Measurements from ENCODE around the gene GTSE1.

DNA sequence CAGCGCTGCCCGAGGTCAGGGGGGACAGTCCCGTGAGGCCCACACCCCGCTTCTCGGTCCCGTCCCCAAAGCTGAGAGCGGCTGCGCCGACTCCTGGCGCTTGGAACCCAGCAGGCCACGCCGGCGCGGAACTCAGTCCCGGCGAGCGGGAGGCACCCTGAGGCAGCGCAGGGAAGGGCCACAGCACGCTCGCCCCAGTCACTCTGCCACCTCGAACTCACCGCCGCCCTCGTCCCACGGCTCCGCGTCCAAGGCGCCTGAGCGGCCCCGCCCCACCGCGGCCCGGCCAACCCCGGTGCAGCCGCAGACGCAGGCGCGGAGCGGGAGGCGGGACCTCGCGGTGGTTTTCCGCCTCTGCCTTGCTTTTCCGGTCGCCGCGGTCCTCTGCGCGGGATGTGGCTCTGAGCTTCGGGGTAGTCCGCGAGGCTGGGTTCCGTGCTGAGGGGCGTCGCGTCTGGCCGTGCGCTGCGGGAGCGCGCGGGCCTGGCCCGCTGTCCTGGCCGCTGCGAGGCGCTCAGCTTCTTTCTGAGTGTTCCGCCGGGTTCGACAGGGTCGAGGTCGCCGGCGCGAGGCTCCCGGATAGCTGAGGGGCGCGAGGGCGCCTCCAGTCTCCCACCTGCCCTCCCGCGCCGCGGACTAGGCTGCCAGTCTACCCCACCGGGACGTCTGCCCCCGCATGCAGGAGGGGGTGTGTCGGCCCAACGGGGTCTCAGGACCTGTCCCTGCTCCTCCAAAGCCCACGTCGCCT lies 46.5 kb upstream of the GTSE1 start, which contains the start of gene CDPF1:
- TF ChIP-seq, protein P1, sequence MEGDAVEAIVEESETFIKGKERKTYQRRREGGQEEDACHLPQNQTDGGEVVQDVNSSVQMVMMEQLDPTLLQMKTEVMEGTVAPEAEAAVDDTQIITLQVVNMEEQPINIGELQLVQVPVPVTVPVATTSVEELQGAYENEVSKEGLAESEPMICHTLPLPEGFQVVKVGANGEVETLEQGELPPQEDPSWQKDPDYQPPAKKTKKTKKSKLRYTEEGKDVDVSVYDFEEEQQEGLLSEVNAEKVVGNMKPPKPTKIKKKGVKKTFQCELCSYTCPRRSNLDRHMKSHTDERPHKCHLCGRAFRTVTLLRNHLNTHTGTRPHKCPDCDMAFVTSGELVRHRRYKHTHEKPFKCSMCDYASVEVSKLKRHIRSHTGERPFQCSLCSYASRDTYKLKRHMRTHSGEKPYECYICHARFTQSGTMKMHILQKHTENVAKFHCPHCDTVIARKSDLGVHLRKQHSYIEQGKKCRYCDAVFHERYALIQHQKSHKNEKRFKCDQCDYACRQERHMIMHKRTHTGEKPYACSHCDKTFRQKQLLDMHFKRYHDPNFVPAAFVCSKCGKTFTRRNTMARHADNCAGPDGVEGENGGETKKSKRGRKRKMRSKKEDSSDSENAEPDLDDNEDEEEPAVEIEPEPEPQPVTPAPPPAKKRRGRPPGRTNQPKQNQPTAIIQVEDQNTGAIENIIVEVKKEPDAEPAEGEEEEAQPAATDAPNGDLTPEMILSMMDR (conservative IDR thresholded peaks at IDR 0.05): no peak
- no peak for TF ChIP-seq EZH2 (IDR thresholded peaks at IDR 0.05; ENCODE audit: low read depth)
